H1 (cell line): ENCODE results near the gene PCDHGA1. TPM values are rescaled to one million over a fixed set of nuclear protein-coding genes. Genes with fewer than 3 reads are reported as not detected.

Experiments
- ATF2 ChIP-seq: IDR thresholded peaks from 2 replicates; pipeline ENCODE4 v1.6.1; 2012; ENCODE audit warnings: low read length, inconsistent platforms
- ATF3 ChIP-seq: IDR thresholded peaks from 2 replicates; pipeline ENCODE4 v1.6.1; 2011; ENCODE audit warnings: low read depth, mild to moderate bottlenecking, low read length; ENCODE audit not compliant: insufficient read depth
- BCL11A ChIP-seq, 2 experiments: IDR thresholded peaks; one replicate each; pipeline ENCODE4 v1.6.1; 2011; ENCODE audit warnings: low read depth in 2 of 2, low read length in 2 of 2, mild to moderate bottlenecking in 2 of 2
- CBX8 ChIP-seq: fragments of 300-800, 300-1000 bp; sonication (generic); IDR thresholded peaks from 2 replicates; pipeline ENCODE4 v1.7.1; 2016; ENCODE audit warnings: low read depth, low read length, borderline replicate concordance
- CHD1 ChIP-seq: IDR thresholded peaks from 2 replicates; pipeline ENCODE4 v1.6.1; 2012; ENCODE audit warnings: low read depth, low read length, improper control_type of control experiment
- CTCF ChIP-seq, 3 experiments: IDR thresholded peaks; 1 replicate in 2 of 3; 2 replicates in 1 of 3; pipeline versions ENCODE4 v1.5.1 to v1.6.1; 2011; ENCODE audit warnings: low read length in 3 of 3, mild to moderate bottlenecking in 3 of 3, inconsistent platforms in 2 of 3, low read depth in 1 of 3, moderate library complexity in 1 of 3; ENCODE audit not compliant: insufficient read depth in 1 of 3; ENCODE audit errors: control extremely low read depth in 1 of 3
- EP300 ChIP-seq, 2 experiments: IDR thresholded peaks; 1 replicate in 1 of 2; 2 replicates in 1 of 2; pipeline ENCODE4 v1.6.1; 2011 to 2012; ENCODE audit warnings: low read depth in 2 of 2, low read length in 2 of 2, mild to moderate bottlenecking in 2 of 2, borderline replicate concordance in 1 of 2, inconsistent platforms in 1 of 2, moderate library complexity in 1 of 2
- KDM5A ChIP-seq: fragments of 200-600 bp; IDR thresholded peaks from 2 replicates; pipeline ENCODE4 v1.7.1; 2012; ENCODE audit warnings: mild to moderate bottlenecking, low read length, inconsistent platforms, mixed read lengths
- MAFK ChIP-seq: IDR thresholded peaks from 2 replicates; pipeline ENCODE4 v1.6.1; 2012; ENCODE audit warnings: low read depth, mild to moderate bottlenecking, improper control_type of control experiment, low read length
- MAX ChIP-seq: IDR thresholded peaks from 2 replicates; pipeline ENCODE4 v1.6.1; 2012; ENCODE audit warnings: inconsistent platforms
- PHF8 ChIP-seq: fragments of 200-600 bp; sonication (generic); conservative IDR thresholded peaks from 2 replicates; pipeline ENCODE4 v1.7.1; 2012; ENCODE audit warnings: low read depth, mild to moderate bottlenecking, inconsistent platforms, low read length, moderate library complexity
- POLR2A ChIP-seq, 2 experiments: IDR thresholded peaks; 1 replicate in 1 of 2; 2 replicates in 1 of 2; pipeline ENCODE4 v1.6.1; 2011; ENCODE audit warnings: low read depth in 2 of 2, low read length in 2 of 2, mild to moderate bottlenecking in 2 of 2; ENCODE audit errors: control extremely low read depth in 1 of 2
- RFX5 ChIP-seq: IDR thresholded peaks from 2 replicates; pipeline ENCODE4 v1.6.1; 2011; ENCODE audit warnings: low read depth, low read length, improper control_type of control experiment, borderline replicate concordance
- SIRT6 ChIP-seq: IDR thresholded peaks from one replicate; pipeline ENCODE4 v1.7.1; 2012; ENCODE audit warnings: low read length, inconsistent platforms
- SP1 ChIP-seq: IDR thresholded peaks from 2 replicates; pipeline ENCODE4 v1.6.1; 2011; ENCODE audit warnings: low read depth, low read length
- SP2 ChIP-seq: IDR thresholded peaks from 2 replicates; pipeline ENCODE4 v1.6.1; 2012; ENCODE audit warnings: mild to moderate bottlenecking, low read length, inconsistent platforms
- SP4 ChIP-seq: IDR thresholded peaks from 2 replicates; pipeline ENCODE4 v1.6.1; 2012; ENCODE audit warnings: low read length, inconsistent platforms
- SRF ChIP-seq: IDR thresholded peaks from 2 replicates; pipeline ENCODE4 v1.6.1; 2011; ENCODE audit warnings: mild to moderate bottlenecking, low read depth, low read length, moderate library complexity
- USF2 ChIP-seq: IDR thresholded peaks from 2 replicates; pipeline ENCODE4 v1.6.1; 2011; ENCODE audit warnings: low read length, improper control_type of control experiment
- polyA plus RNA-seq, 7 experiments: library from polyadenylated mRNA; depleted of rRNA in 3 of 7; stranded (reverse) in 5 of 7; unstranded in 2 of 7; fragments of >200 nt in 5 of 7; fragments of 200-250 nt in 2 of 7; gene quantifications; 1 replicate in 5 of 7; 2 replicates in 1 of 7; 4 replicates in 1 of 7; pipeline versions ENCODE4 v1.2.1 to v1.2.3, GENCODE V29; 2011 to 2013; ENCODE audit warnings: missing spikeins in 2 of 7, mixed read lengths in 2 of 7
- total RNA-seq: library from RNA; stranded (reverse); fragmentation: NEBNext Ultra II Directional; extraction: Animal tissue kit (Norgen Biotek cat#: 25700); gene quantifications from 2 replicates; pipeline ENCODE4 v1.2.1, GENCODE V29; 2021

PCDHGA1 gene
- total and polyA plus RNA-seq, 2 of the 8 experiments (the other 6 are each of a cell fraction or from before 2014, with no cell fraction given): 0.57 to 0.89 TPM

GRCh38 chr5:141349917-141350619, 19.8 kb downstream of the PCDHGA1 start, which contains the start of gene PCDHGB1 (continued):
- TF ChIP-seq RFX5: no peak
- TF ChIP-seq KDM5A: no peak
- no peak for TF ChIP-seq EP300 (IDR thresholded peaks at IDR 0.05; ENCODE audit: borderline replicate concordance in 1 of 2, low read depth in 2 of 2, low read length in 2 of 2)
- no peak for TF ChIP-seq SP4
- no peak for TF ChIP-seq CBX8
- TF ChIP-seq BCL11A (IDR thresholded peaks at IDR 0.05; ENCODE audit: low read depth in 2 of 2, low read length in 2 of 2): no peak
- no peak for TF ChIP-seq SIRT6
- TF ChIP-seq SP2: no peak
- no peak for TF ChIP-seq ATF2
- no peak for TF ChIP-seq SP1
- TF ChIP-seq CTCF (IDR thresholded peaks at IDR 0.05; ENCODE audit: control extremely low read depth in 1 of 3, insufficient read depth in 1 of 3, low read depth in 1 of 3, low read length in 3 of 3): peak; percentile 69 to 86 (median 75)
- TF ChIP-seq USF2: no peak
- TF ChIP-seq MAFK: no peak
- TF ChIP-seq CHD1: no peak
- no peak for TF ChIP-seq ATF3
- TF ChIP-seq POLR2A (IDR thresholded peaks at IDR 0.05; ENCODE audit: control extremely low read depth in 1 of 2, low read depth in 2 of 2, low read length in 2 of 2): peak in 1 of 2 experiments; percentile 65; a peak in 1 of 3 replicates
- TF ChIP-seq MAX: peak; percentile 21; the same call in 1 of the 2 replicates
- TF ChIP-seq SRF: no peak
- TF ChIP-seq PHF8: 0 out of 2 replicates have a peak, but pooled peaks have one; percentile 30
